ENCODE data around the gene FAM171A2. TPM values are rescaled to one million over a fixed set of nuclear protein-coding genes. Genes with fewer than 3 reads are reported as not detected.
"Not testable (repeated sequence)": the region's sequence is repeated elsewhere in the genome, so short reads cannot be mapped to it uniquely, and the experiment has no call there.

Gene FAM171A2
- polyA plus RNA-seq, 1 donor (not counting 4 experiments of a cell fraction or from before 2014, with no cell fraction given): 0.35 TPM

- TF ChIP-seq EZH2 (IDR thresholded peaks at IDR 0.05; ENCODE audit: low read length): no peak
- Histone ChIP-seq H3K4me3 (ENCODE audit: control insufficient read depth in 2 of 3, extremely low read depth in 1 of 3, insufficient read depth in 2 of 3, low read depth in 1 of 3, low read length in 3 of 3) (peak overlapping the region in 1 of 3 experiments; percentile 31), H3K9ac (ENCODE audit: control insufficient read depth, extremely low read depth, insufficient read depth, low read length) (peak overlapping the region; percentile 59), H3K79me2 (ENCODE audit: control insufficient read depth, insufficient read depth, low read length) (peaks cover 15% of the 10 kb centered on the region), H3K27ac (ENCODE audit: control insufficient read depth, insufficient read depth, low read length) (peak overlapping the region; percentile 74), H3K4me1 (ENCODE audit: control insufficient read depth, extremely low read depth, insufficient read depth, low read length) (peaks cover 36% of the 10 kb centered on the region), H4K20me1 (ENCODE audit: control insufficient read depth, extremely low read depth, insufficient read depth, low read length) (no peaks in the 10 kb centered on the region), H3K4me2 (ENCODE audit: control insufficient read depth, extremely low read depth, insufficient read depth, low read depth, low read length) (peak overlapping the region; percentile 45), H3K36me3 (ENCODE audit: control insufficient read depth in 2 of 2, extremely low read depth in 1 of 2, insufficient read depth in 2 of 2, low read length in 2 of 2) (peaks cover 25 to 33% of the 10 kb centered on the region in 2 experiments), H3K9me1 (ENCODE audit: control insufficient read depth, extremely low read depth, insufficient read depth, low read length) (no peaks in the 10 kb centered on the region), H3K9me3 (ENCODE audit: control insufficient read depth, low read depth, low read length) (no peaks in the 10 kb centered on the region), H3K27me3 (ENCODE audit: control insufficient read depth, extremely low read depth, insufficient read depth, low read length) (no peaks in the 10 kb centered on the region), H2AFZ (ENCODE audit: control insufficient read depth, low read length) (no peak overlapping the region)
- peak; percentile 89 for FAIRE-seq
- dilution Hi-C loops (cut with MboI; ENCODE audit: extremely low pct_ligation_motif_present, low sequenced_read_pairs): no loop called here
- peak; percentile 88 for DNase-seq (ENCODE audit: low read depth, low spot score)
Measured at GRCh38 chr17:44348234-44348987, 15.2 kb downstream of the FAM171A2 start.

DNA sequence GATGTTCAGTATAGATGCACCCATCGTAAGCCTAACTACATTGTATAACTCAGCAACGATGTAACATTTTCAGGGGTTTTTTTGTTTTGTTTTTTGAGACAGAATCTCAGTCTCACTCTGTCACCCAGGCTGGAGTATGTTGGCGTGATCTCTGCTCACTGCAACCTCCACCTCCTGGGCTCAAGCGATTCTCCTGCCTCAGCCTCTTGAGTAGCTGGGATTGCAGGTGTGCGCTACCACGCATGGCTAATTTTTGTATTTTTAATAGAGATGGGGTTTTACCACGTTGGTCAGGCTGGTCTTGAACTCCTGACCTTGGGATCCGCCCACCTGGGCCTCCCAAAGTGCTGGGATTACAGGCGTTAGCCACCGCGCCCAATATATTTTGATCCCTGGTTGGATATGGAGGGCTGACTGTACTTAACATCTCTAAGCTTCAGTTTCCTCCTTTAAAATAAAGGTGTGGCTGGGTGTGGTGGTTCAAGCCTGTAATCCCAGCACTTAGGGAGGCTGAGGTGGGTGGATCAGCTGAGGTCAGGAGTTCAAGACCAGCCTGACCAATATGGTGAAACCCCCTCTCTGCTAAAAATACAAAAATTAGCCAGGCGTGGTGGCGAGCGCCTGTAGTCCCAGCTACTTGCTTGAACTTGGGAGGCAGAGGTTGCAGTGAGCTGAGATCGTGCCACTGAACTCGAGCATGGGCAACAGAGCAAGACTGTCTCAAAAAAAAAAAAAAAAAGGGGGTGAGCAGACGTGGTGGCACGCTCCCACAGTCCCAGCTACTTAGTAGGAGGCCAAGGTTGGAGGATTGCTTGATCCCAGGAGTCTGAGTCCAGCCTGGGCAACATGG lies 16.2 kb downstream of the FAM171A2 start:
- Histone ChIP-seq H3K4me1 (ENCODE audit: control insufficient read depth, extremely low read depth, insufficient read depth, low read length) (peaks cover 36% of the 10 kb centered on the region), H3K9ac (ENCODE audit: control insufficient read depth, extremely low read depth, insufficient read depth, low read length) (peak overlapping the region; percentile 28), H3K79me2 (ENCODE audit: control insufficient read depth, insufficient read depth, low read length) (peaks cover 15% of the 10 kb centered on the region), H3K27ac (ENCODE audit: control insufficient read depth, insufficient read depth, low read length) (peak overlapping the region; percentile 40), H3K36me3 (ENCODE audit: control insufficient read depth in 2 of 2, extremely low read depth in 1 of 2, insufficient read depth in 2 of 2, low read length in 2 of 2) (peaks cover 19 to 27% of the 10 kb centered on the region in 2 experiments)
- H3K4me3 ChIP-seq (ENCODE audit: control insufficient read depth in 2 of 3, extremely low read depth in 1 of 3, insufficient read depth in 2 of 3, low read depth in 1 of 3, low read length in 3 of 3); DNase-seq (ENCODE audit: low read depth, low spot score); FAIRE-seq; dilution Hi-C loops (cut with MboI; ENCODE audit: extremely low pct_ligation_motif_present, low sequenced_read_pairs); H3K27me3 ChIP-seq (ENCODE audit: control insufficient read depth, extremely low read depth, insufficient read depth, low read length); H2AFZ ChIP-seq (ENCODE audit: control insufficient read depth, low read length); H4K20me1 ChIP-seq (ENCODE audit: control insufficient read depth, extremely low read depth, insufficient read depth, low read length); H3K9me3 ChIP-seq (ENCODE audit: control insufficient read depth, low read depth, low read length); H3K9me1 ChIP-seq (ENCODE audit: control insufficient read depth, extremely low read depth, insufficient read depth, low read length); H3K4me2 ChIP-seq (ENCODE audit: control insufficient read depth, extremely low read depth, insufficient read depth, low read depth, low read length): not testable (repeated sequence)

Data from keratinocyte (primary cell).